Measurements from ENCODE around the gene SMAD6. TPM values are rescaled to one million over a fixed set of nuclear protein-coding genes. Genes with fewer than 3 reads are reported as not detected.

Gene SMAD6
- total RNA-seq, 1 donor from 2014 or later, result 2.7 TPM

DNA sequence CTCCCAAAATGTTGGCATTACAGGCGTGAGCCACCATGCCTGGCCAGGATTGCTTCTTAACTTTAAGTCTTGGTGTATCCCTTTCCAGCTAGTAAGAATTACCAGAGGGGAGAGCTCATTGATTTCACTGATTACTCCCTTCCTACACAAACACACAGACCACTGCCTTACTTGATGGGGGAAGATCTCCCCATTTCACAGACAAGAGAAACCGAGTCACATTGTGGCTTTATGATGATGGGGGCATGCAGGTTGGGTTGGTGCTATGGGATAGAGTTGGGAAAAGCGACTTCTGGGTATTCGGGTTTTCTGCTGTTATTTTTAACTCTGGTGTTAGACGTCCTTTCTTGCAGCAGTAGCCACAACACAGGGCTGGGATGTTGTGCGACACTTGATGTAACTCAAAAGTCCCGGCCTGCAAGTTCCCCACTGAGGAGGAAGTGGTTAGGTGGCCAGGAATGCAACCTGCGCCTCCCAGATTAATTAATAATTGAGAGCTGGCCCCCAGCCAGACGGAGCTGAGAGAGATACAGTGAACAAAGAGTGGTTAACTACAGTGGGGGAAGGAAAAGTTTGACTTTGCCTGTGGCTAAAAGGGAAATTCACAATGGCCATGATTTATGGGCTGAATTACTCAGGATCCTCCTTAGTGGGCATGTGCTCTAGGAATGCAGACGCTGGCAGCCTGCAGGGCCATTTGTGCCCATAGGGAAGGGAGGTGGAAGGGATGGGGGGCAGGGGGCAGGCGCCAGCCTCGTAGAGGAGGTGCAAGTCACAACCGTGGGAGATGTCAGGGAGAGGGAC lies 63.6 kb downstream of the SMAD6 start:
- H3K4me1 Mint-ChIP-seq (ENCODE audit: low read depth, unreplicated experiment), result peaks cover 31% of the 10 kb centered on the region
- Histone ChIP-seq H3K4me1 (ENCODE audit: insufficient read depth, low read length) (peaks cover 42% of the 10 kb centered on the region), H3K27me3 (ENCODE audit: insufficient read depth, low read length) (no peaks in the 10 kb centered on the region), H4K20me1 (ENCODE audit: insufficient read depth, low read length) (peaks cover 33% of the 10 kb centered on the region), H3K79me2 (ENCODE audit: insufficient read depth, low read length) (peaks cover 5% of the 10 kb centered on the region), H3K4me2 (ENCODE audit: low read length) (peak overlapping the region; percentile 71), H3K27ac (ENCODE audit: low read depth, low read length) (no peak overlapping the region), H3K9ac (ENCODE audit: low read length) (no peak overlapping the region), H3K4me3 (ENCODE audit: insufficient read depth, low read depth, low read length) (no peak overlapping the region), H3K36me3 (ENCODE audit: insufficient read depth, low read length) (no peaks in the 10 kb centered on the region), H2AFZ (ENCODE audit: low read depth, low read length) (no peak overlapping the region), H3K9me3 (ENCODE audit: insufficient read depth, low read depth, low read length) (no peaks in the 10 kb centered on the region)
- FAIRE-seq (peak; percentile 13), DNase-seq (ENCODE audit: low read depth) (peak; percentile 65)
- TF ChIP-seq, protein P1, sequence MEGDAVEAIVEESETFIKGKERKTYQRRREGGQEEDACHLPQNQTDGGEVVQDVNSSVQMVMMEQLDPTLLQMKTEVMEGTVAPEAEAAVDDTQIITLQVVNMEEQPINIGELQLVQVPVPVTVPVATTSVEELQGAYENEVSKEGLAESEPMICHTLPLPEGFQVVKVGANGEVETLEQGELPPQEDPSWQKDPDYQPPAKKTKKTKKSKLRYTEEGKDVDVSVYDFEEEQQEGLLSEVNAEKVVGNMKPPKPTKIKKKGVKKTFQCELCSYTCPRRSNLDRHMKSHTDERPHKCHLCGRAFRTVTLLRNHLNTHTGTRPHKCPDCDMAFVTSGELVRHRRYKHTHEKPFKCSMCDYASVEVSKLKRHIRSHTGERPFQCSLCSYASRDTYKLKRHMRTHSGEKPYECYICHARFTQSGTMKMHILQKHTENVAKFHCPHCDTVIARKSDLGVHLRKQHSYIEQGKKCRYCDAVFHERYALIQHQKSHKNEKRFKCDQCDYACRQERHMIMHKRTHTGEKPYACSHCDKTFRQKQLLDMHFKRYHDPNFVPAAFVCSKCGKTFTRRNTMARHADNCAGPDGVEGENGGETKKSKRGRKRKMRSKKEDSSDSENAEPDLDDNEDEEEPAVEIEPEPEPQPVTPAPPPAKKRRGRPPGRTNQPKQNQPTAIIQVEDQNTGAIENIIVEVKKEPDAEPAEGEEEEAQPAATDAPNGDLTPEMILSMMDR (IDR thresholded peaks at IDR 0.05; ENCODE audit: insufficient read depth, low read depth, low read length), result no peak
- no peak for TF ChIP-seq EZH2 (IDR thresholded peaks at IDR 0.05; ENCODE audit: insufficient read depth, low read length)
- no peaks in the 10 kb centered on the region for H3K36me3 Mint-ChIP-seq (ENCODE audit: low read depth, unreplicated experiment)
- no peak overlapping the region for H3K4me3 Mint-ChIP-seq (ENCODE audit: unreplicated experiment)
- peaks cover 11% of the 10 kb centered on the region for H3K27me3 Mint-ChIP-seq (ENCODE audit: low read depth, unreplicated experiment)
- no peaks in the 10 kb centered on the region for H3K9me3 Mint-ChIP-seq (ENCODE audit: unreplicated experiment)
- H3K27ac Mint-ChIP-seq (ENCODE audit: unreplicated experiment), result peak overlapping the region; percentile 85

DNA sequence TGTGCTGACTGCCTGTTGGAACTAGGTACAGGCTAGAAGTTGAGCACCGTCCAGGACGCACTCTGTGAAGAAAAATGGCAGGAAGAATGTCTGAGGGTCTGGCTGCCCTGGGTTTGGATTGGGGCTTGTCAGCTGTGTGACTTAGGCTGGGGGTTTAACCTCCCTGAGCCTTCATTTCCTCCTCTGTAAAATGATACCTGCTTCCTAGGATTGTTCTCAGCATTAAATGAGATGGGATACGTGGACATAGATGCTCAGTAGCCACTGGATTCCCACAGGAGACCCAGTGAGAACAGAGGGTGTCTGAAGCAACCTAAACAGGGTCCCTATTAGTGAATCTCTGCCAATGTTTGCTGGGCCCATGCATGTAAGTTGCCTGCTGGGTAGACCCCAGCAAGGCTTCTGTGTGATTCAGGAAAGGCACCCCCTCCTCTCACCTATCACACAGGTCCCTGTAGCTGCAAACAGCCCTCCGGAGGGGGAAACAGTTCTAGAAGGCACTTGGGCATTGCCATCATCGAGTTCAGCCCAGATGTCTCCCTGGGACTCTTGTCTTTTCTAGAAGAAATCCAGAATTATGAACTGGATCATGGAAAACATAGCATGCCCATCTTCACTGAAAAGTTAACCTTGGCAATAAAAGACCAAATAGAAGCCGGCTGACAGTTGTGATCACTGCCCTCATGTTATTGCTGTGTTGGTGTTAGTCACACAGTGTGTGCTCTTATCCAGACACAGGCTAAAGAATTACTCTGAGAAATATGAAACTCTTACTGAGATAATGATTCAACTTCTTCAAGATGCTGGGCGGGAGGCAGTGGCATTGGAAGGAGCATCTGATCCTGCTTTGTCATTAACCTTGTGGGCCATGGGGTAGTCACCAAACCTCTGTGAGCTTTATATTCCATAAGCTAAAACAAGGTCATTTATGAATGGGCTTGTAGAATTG lies 64.5 kb downstream of the SMAD6 start:
- H3K9ac ChIP-seq (ENCODE audit: low read length), result no peak overlapping the region
- Mint-ChIP-seq H3K27ac (ENCODE audit: unreplicated experiment) (peak overlapping the region; percentile 12), H3K36me3 (ENCODE audit: low read depth, unreplicated experiment) (no peaks in the 10 kb centered on the region), H3K4me3 (ENCODE audit: unreplicated experiment) (no peak overlapping the region), H3K27me3 (ENCODE audit: low read depth, unreplicated experiment) (peaks cover 19% of the 10 kb centered on the region), H3K4me1 (ENCODE audit: low read depth, unreplicated experiment) (peaks cover 27% of the 10 kb centered on the region), H3K9me3 (ENCODE audit: unreplicated experiment) (no peaks in the 10 kb centered on the region)
- H3K4me3 ChIP-seq (ENCODE audit: insufficient read depth, low read depth, low read length), result no peak overlapping the region
- H3K36me3 ChIP-seq (ENCODE audit: insufficient read depth, low read length), result no peaks in the 10 kb centered on the region
- no peaks in the 10 kb centered on the region for H3K27me3 ChIP-seq (ENCODE audit: insufficient read depth, low read length)
- peaks cover 5% of the 10 kb centered on the region for H3K79me2 ChIP-seq (ENCODE audit: insufficient read depth, low read length)
- H3K9me3 ChIP-seq (ENCODE audit: insufficient read depth, low read depth, low read length), result no peaks in the 10 kb centered on the region
- peak; percentile 72 for DNase-seq (ENCODE audit: low read depth)
- no peak overlapping the region for H3K27ac ChIP-seq (ENCODE audit: low read depth, low read length)
- no peak for TF ChIP-seq EZH2 (IDR thresholded peaks at IDR 0.05; ENCODE audit: insufficient read depth, low read length)
- TF ChIP-seq, protein P1 (IDR thresholded peaks at IDR 0.05; ENCODE audit: insufficient read depth, low read depth, low read length), result no peak
- peaks cover 29% of the 10 kb centered on the region for H4K20me1 ChIP-seq (ENCODE audit: insufficient read depth, low read length)
- FAIRE-seq, result peak; percentile 29
- H2AFZ ChIP-seq (ENCODE audit: low read depth, low read length), result no peak overlapping the region
- peak overlapping the region; percentile 71 for H3K4me2 ChIP-seq (ENCODE audit: low read length)
- H3K4me1 ChIP-seq (ENCODE audit: insufficient read depth, low read length), result peaks cover 35% of the 10 kb centered on the region

Measured in astrocyte (in vitro differentiated cells and primary cell).